ENCODE data around the gene WDR1.

The WDR1 gene

GRCh38 chr4:10034612-10035104 lies 81.9 kb downstream of the WDR1 start:
- DNase-seq, result no peak

GRCh38 chr4:10034136-10034535 lies 82.5 kb downstream of the WDR1 start:
- no peak for DNase-seq

- peak; percentile 83 for DNase-seq
Observed at GRCh38 chr4:10033191-10033881, 83.3 kb downstream of the WDR1 start.

DNA sequence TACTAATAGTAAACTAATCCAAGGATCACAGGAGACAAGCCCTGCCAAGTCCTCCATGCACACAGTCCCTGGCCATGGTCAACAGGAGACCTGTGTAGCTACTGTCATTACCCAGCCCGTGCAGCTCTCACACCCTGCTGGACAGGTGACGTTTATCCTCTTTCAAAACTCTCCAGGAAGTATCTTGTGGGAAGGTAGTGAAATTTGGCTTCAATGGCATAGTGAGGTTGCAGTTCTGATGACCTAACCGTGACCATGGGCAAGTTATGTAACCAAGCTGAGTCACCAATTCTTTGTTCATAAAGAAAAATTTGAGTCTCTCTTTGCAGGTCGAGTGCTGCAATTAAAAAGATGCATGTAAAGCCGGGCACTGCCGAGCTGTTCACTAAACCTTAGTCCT lies 84.0 kb downstream of the WDR1 start:
- DNase-seq, result peak; percentile 57

GRCh38 chr4:10031668-10032590 lies 84.7 kb downstream of the WDR1 start:
- DNase-seq, result no peak

DNA sequence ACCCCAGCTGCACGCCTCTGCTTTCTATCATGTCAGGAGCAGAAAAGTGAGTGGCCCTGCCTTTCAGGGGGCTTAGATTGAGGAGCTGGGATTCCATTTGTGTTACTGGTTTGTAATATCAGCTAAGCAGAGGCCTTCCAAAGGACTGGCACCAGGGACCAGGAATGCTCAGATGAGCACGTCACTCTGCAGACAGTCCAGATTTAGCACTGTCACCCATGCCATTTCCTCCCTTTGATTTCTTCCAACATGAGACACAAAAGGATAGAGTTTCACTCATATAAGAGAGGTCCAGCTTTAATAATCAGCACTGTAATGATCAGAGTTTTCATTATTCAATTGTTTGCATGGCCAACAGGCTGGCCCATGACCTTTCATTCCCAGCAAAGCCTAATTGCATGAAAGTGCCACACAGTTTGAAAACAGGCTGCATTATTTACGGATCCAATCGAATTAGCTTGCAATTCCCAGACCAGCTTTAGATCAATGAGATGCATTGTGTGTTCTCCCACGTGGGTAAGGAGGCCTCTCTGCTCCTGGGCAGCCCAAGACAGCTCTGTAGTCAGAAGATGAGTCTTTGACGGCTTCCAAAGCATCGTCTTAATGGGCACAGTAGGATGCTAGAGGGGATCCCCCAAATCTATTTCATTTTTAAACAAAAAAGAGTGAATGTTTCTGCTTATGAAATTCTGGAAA lies 85.5 kb downstream of the WDR1 start:
- DNase-seq, result no peak

DNA sequence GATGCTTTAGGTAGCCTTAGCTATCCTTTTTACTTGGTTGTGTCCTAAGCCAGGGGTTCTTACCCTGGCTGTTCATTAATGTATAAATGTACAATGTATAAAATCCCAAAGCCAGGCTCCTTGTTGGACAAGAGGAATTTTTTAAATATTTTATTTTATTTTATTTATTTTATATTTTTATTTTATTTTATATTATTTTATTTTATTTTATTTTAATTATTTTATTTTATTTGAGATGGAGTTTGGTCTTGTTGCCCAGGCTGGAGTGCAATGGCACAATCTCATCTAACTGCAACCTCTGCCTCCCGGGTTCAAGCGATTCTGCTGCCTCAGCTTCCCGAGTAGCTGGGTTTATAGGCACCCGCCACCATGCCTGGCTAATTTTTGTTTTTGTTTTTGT lies 87.2 kb downstream of the WDR1 start:
- no peak for DNase-seq

- DNase-seq, result no peak
Observed at GRCh38 chr4:10028910-10029309, 87.7 kb downstream of the WDR1 start.

GRCh38 chr4:10026485-10026884 lies 90.1 kb downstream of the WDR1 start:
- no peak for DNase-seq

DNA sequence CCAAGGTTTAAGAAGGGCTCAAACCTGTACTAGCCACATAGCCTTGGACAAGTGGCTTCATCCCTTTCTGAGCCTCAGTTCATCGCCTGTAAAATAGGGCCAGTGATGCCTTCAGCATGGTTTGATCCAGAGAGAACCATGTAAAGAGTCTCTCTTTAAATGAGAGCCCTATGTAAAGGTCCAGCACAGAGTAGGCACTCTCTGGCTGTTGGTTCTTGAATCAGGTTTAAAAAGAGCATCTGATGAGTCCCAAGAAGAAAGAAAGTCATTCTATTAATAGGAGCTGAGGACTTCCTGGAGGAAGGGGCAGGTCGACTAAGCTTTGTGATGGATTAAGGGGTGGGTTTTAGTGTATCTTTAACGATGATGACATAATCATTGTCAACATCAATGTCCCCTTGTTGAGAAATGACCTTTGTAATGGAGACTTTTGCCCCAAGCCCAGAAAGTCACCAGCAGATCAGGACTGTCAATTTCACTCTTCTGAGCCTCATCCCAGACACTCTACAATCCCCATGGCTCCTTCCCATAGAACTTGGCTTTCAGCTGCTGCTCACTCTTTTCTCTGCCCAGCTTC lies 91.3 kb downstream of the WDR1 start:
- no peak for DNase-seq
